Calu3 (cell line): ENCODE results near the gene LGALS9. TPM values are rescaled to one million over a fixed set of nuclear protein-coding genes. Genes with fewer than 3 reads are reported as not detected.
"Not testable (repeated sequence)": the region's sequence is repeated elsewhere in the genome, so short reads cannot be mapped to it uniquely, and the experiment has no call there.

Experiments used
- BruUV-seq: library from RNA; stranded (reverse); fragments of 400-500 nt; replicated peaks from 2 replicates; lab custom pipeline; 2021; lab: Mats Ljungman, UMichigan
- CTCF ChIA-PET: fragments of 300-600 bp; sonication (Branson Sonifier 250); formaldehyde crosslinking; loops from one replicate; lab custom pipeline; 2022; ENCODE audit warnings: antibody characterized with exemption; lab: Charles Lee
- DNase-seq: peaks from one replicate; pipeline ENCODE4 v3.0.0; 2022
- H3K27ac Mint-ChIP-seq: one replicate; pipeline ENCODE4 v1.8.0; 2022; ENCODE audit warnings: mixed read lengths; ENCODE audit not compliant: unreplicated experiment
- H3K27me3 Mint-ChIP-seq: one replicate; pipeline ENCODE4 v1.8.0; 2022; ENCODE audit warnings: mixed read lengths; ENCODE audit not compliant: unreplicated experiment
- H3K36me3 Mint-ChIP-seq: one replicate; pipeline ENCODE4 v1.8.0; 2022; ENCODE audit warnings: mild to moderate bottlenecking, moderate library complexity, mixed read lengths; ENCODE audit not compliant: insufficient read depth, unreplicated experiment
- H3K4me1 Mint-ChIP-seq: one replicate; pipeline ENCODE4 v1.8.0; 2022; ENCODE audit warnings: mild to moderate bottlenecking, low read depth, mixed read lengths; ENCODE audit not compliant: unreplicated experiment
- H3K4me3 Mint-ChIP-seq: one replicate; pipeline ENCODE4 v1.8.0; 2022; ENCODE audit warnings: mild to moderate bottlenecking, low read depth, moderate library complexity, mixed read lengths; ENCODE audit not compliant: unreplicated experiment
- H3K9me3 Mint-ChIP-seq: one replicate; pipeline ENCODE4 v1.8.0; 2022; ENCODE audit warnings: low read depth, mixed read lengths; ENCODE audit not compliant: unreplicated experiment
- intact Hi-C: fragments of 100-400 bp; cut with micrococcal nuclease; formaldehyde crosslinking; loops from one replicate; pipeline ENCODE4 v1.10.0; 2022; ENCODE audit not compliant: unreplicated experiment
- total RNA-seq: library from RNA; stranded (reverse); gene quantifications from 2 replicates; pipeline ENCODE4 v1.2.3, GENCODE V29; 2022
- TF ChIP-seq, protein P1 (sequence below): fragments of 200-600 bp; IDR thresholded peaks from one replicate; pipeline ENCODE4 v1.8.0; 2022; ENCODE audit warnings: antibody characterized with exemption; ENCODE audit not compliant: unreplicated experiment

Gene LGALS9
- total RNA-seq, 1 experiment from 2014 or later, result 93.1 TPM

DNA sequence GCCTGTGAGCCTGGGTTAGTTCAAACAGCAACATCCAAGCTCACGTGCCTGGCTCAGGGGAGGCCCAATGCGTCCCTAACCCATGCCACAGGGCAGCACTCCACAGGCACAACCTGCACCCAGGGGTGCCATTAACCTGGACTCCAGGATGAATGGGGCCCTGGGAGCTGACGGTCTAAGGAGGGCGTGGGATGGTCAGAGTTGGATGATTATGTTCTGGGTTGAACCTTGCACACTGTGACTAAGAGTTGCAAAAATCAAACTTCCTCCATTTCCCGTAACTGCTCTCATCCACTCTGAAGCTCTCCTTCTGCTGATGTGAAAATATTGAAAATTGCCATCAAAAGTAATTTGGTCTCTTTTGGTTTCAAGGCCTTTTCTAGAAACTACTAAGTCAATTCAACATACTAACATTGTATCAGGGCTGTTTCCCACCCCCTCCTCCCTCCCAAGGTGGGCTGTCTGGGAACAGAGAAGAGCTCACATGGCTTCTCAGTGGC is 7.5 kb downstream of the LGALS9 start:
- H3K27me3 Mint-ChIP-seq, CTCF ChIA-PET, H3K4me1 Mint-ChIP-seq, H3K9me3 Mint-ChIP-seq, intact Hi-C loops, BruUV-seq, H3K27ac Mint-ChIP-seq, H3K36me3 Mint-ChIP-seq, H3K4me3 Mint-ChIP-seq, DNase-seq: not testable (repeated sequence)

DNA sequence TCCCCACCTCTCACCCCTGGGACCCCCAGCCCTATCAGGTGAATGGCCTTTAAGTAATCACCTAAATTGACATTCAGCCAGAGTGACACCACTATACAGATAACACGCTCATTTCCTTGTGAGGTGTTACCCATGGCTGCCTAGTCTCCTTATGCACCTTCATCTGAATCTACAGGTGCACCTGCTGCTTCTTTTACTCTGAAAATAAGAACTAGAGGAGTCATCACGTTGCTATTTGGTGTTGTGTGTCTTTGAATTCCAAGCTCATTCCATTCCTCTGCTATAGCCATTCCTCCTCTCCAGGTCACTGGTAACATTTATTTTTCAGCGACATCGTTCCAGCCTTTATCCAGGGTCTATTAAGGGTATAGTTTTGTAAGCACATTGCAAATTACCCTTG is 9.8 kb downstream of the LGALS9 start:
- no TSS peak for BruUV-seq
- DNase-seq, result no peak
- H3K27ac Mint-ChIP-seq, result no peak overlapping the region
- no peaks in the 10 kb centered on the region for H3K4me1 Mint-ChIP-seq
- intact Hi-C loops, result no loop called here
- no peaks in the 10 kb centered on the region for H3K27me3 Mint-ChIP-seq
- H3K36me3 Mint-ChIP-seq, result no peaks in the 10 kb centered on the region
- H3K4me3 Mint-ChIP-seq, result no peak overlapping the region
- TF ChIP-seq, protein P1, sequence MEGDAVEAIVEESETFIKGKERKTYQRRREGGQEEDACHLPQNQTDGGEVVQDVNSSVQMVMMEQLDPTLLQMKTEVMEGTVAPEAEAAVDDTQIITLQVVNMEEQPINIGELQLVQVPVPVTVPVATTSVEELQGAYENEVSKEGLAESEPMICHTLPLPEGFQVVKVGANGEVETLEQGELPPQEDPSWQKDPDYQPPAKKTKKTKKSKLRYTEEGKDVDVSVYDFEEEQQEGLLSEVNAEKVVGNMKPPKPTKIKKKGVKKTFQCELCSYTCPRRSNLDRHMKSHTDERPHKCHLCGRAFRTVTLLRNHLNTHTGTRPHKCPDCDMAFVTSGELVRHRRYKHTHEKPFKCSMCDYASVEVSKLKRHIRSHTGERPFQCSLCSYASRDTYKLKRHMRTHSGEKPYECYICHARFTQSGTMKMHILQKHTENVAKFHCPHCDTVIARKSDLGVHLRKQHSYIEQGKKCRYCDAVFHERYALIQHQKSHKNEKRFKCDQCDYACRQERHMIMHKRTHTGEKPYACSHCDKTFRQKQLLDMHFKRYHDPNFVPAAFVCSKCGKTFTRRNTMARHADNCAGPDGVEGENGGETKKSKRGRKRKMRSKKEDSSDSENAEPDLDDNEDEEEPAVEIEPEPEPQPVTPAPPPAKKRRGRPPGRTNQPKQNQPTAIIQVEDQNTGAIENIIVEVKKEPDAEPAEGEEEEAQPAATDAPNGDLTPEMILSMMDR, result no peak
- no peaks in the 10 kb centered on the region for H3K9me3 Mint-ChIP-seq
- CTCF ChIA-PET, result no interaction called here

DNA sequence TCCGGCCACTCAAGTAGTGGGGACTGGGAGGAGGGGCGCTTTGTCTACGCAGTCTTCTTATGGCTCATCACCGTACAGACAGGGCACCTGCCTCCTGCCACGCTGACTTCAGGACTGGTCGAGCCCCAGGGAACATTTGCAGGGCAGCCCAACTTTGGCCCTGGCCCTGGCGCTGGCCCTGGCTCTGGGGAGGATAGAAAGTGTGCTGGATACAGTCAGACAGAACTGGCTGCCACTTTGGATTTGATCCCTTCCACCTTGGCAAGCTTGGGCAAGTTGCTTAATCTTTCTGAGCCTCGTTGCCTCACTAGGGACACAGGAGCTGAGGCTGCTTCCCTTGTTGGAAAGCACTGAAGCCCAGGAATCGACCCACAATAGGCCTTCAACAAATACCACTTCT is 13.6 kb downstream of the LGALS9 start:
- TF ChIP-seq, protein P1, result no peak
- no peak for DNase-seq
- H3K9me3 Mint-ChIP-seq, result no peaks in the 10 kb centered on the region
- CTCF ChIA-PET, result interaction anchor here (0.6 kb wide), 1 partner anchor 348 kb away, joined by 3 read pairs; no protein-coding TSS in a partner anchor
- no peaks in the 10 kb centered on the region for H3K4me1 Mint-ChIP-seq
- H3K27me3 Mint-ChIP-seq, result no peaks in the 10 kb centered on the region
- no peaks in the 10 kb centered on the region for H3K36me3 Mint-ChIP-seq
- H3K4me3 Mint-ChIP-seq, result no peak overlapping the region
- BruUV-seq, result no TSS peak
- no peak overlapping the region for H3K27ac Mint-ChIP-seq
- intact Hi-C loops, result no loop called here

DNA sequence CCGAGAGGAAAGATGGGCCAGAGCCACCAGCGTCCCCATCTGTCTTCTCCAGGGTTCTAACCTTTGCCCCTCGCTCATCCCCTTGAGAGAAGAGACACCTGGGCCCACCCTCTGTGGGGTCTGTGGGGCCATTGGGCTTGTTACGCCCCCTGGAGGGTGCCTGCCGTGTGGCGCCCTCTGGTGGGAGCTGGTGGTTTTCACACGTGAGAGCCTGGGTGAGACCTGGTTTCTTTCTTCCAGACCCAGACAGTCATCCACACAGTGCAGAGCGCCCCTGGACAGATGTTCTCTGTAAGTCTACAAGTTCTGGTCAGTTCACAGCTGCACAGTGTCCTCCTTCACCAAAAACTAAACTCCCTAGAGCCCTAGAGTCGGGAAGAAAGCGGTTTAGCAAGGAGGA is 14.6 kb downstream of the LGALS9 start:
- H3K4me3 Mint-ChIP-seq, CTCF ChIA-PET, H3K4me1 Mint-ChIP-seq, H3K27ac Mint-ChIP-seq, H3K9me3 Mint-ChIP-seq, intact Hi-C loops, DNase-seq, H3K27me3 Mint-ChIP-seq, BruUV-seq, H3K36me3 Mint-ChIP-seq: not testable (repeated sequence)

- Mint-ChIP-seq H3K27me3 (no peaks in the 10 kb centered on the region), H3K4me1 (no peaks in the 10 kb centered on the region), H3K4me3 (no peak overlapping the region), H3K36me3 (no peaks in the 10 kb centered on the region), H3K9me3 (no peaks in the 10 kb centered on the region), H3K27ac (no peak overlapping the region)
- BruUV-seq, result no TSS peak
- CTCF ChIA-PET, result no interaction called here
- intact Hi-C loops, result no loop called here
- TF ChIP-seq, protein P1, result no peak
- DNase-seq, result no peak
Measured at GRCh38 chr17:27646232-27646631, 15.2 kb downstream of the LGALS9 start.
